Measurements from ENCODE around the gene JAZF1. TPM values are rescaled to one million over a fixed set of nuclear protein-coding genes. Genes with fewer than 3 reads are reported as not detected.

Gene JAZF1
- total RNA-seq, 2 donors from 2014 or later: 4.0 to 4.9 TPM

- DNase-seq: no peak
- H3K36me3 ChIP-seq (replicated peaks in 1 of 2; ENCODE audit: insufficient read depth in 1 of 2, low read depth in 2 of 2): no peaks in the 10 kb centered on the region
- no peak overlapping the region for H3K27ac ChIP-seq
- no peaks in the 10 kb centered on the region for H3K27me3 ChIP-seq
- no peak overlapping the region for H3K4me3 ChIP-seq
- intact Hi-C loops (cut with DNase I): no loop called here
- no peaks in the 10 kb centered on the region for H3K9me3 ChIP-seq
- no peaks in the 10 kb centered on the region for H3K4me1 ChIP-seq
- no peak for ATAC-seq
- TF ChIP-seq POLR2A (IDR thresholded peaks at IDR 0.05): no peak
- TF ChIP-seq CTCF (IDR thresholded peaks at IDR 0.05): no peak
- WGBS, 2 donors: 100% methylated on average over 1 of the region's 1 CpG
Measured at GRCh38 chr7:28005847-28006231, 174.8 kb downstream of the JAZF1 start.

DNA sequence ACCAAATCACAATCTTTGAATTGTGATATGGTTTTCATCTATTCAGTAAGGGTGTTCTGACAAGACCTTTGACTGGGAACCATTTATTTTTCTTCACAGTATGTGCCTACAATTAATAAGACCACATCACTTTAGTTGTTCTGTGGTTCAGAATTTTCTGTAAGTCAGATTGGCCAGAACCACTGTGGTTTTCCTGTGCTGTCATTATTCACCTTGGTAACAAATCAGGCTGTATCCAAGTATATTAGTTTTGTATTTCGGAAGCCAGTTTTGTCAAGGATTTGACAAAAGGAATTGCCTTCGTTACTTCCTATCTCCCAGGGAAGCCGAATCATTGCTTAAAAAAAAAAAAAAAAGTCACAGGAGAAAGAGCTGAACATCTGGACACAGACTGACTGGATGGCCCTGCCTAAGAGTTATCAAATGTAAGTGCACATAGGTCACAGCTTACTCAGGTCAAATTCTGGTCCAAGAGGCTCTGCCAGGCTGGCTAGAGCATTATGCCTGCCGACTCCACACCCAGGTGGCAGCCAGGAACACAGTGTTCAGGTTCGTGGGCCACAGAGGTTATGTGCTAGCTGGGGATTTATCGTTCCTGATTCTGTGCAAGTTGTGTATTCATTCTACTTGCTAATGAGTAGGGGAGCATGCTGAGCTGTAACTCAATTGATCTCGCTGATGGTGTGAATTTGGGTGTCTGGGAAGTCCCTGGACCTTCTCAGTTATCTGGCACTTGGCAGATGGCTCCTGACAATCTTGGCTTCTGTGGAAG lies 175.3 kb downstream of the JAZF1 start:
- H3K27ac ChIP-seq: no peak overlapping the region
- no peak for ATAC-seq
- intact Hi-C loops (cut with DNase I): no loop called here

GRCh38 chr7:28003408-28003807 lies 177.2 kb downstream of the JAZF1 start:
- intact Hi-C loops (cut with DNase I): no loop called here
- Histone ChIP-seq H3K9me3 (no peaks in the 10 kb centered on the region), H3K27ac (no peak overlapping the region), H3K27me3 (no peaks in the 10 kb centered on the region), H3K4me3 (no peak overlapping the region), H3K4me1 (no peaks in the 10 kb centered on the region), H3K36me3 (replicated peaks in 1 of 2; ENCODE audit: insufficient read depth in 1 of 2, low read depth in 2 of 2) (no peaks in the 10 kb centered on the region)
- no peak for TF ChIP-seq CTCF (IDR thresholded peaks at IDR 0.05)
- no peak for TF ChIP-seq POLR2A (IDR thresholded peaks at IDR 0.05)
- WGBS, 2 donors: 94 to 100% methylated on average over 2 of the region's 2 CpGs
- DNase-seq: no peak
- ATAC-seq: no peak

More for the DNA sequence above, 175.3 kb downstream of the JAZF1 start:
- Histone ChIP-seq H3K4me1 (no peaks in the 10 kb centered on the region), H3K36me3 (replicated peaks in 1 of 2; ENCODE audit: insufficient read depth in 1 of 2, low read depth in 2 of 2) (no peaks in the 10 kb centered on the region), H3K9me3 (no peaks in the 10 kb centered on the region), H3K27me3 (no peaks in the 10 kb centered on the region), H3K4me3 (no peak overlapping the region)
- peak in 1 of 4 donors; percentile 5 for DNase-seq
- TF ChIP-seq POLR2A (IDR thresholded peaks at IDR 0.05): no peak
- 79 to 81% methylated on average over 7 of the region's 7 CpGs for WGBS, 2 donors

- TF ChIP-seq POLR2A (IDR thresholded peaks at IDR 0.05) (no peak), CTCF (IDR thresholded peaks at IDR 0.05) (no peak)
- Histone ChIP-seq H3K4me3 (no peak overlapping the region), H3K4me1 (no peaks in the 10 kb centered on the region), H3K27ac (no peak overlapping the region), H3K9me3 (no peaks in the 10 kb centered on the region), H3K36me3 (replicated peaks in 1 of 2; ENCODE audit: insufficient read depth in 1 of 2, low read depth in 2 of 2) (no peaks in the 10 kb centered on the region), H3K27me3 (no peaks in the 10 kb centered on the region)
- intact Hi-C loops (cut with DNase I): no loop called here
- DNase-seq (no peak), ATAC-seq (no peak)
Measured at GRCh38 chr7:28002638-28003037, 178.0 kb downstream of the JAZF1 start.

GRCh38 chr7:28001896-28002295 lies 178.7 kb downstream of the JAZF1 start:
- intact Hi-C loops (cut with DNase I): no loop called here
- ATAC-seq: no peak
- no peaks in the 10 kb centered on the region for H3K36me3 ChIP-seq (replicated peaks in 1 of 2; ENCODE audit: insufficient read depth in 1 of 2, low read depth in 2 of 2)
- H3K27me3 ChIP-seq: no peaks in the 10 kb centered on the region
- TF ChIP-seq POLR2A (IDR thresholded peaks at IDR 0.05): no peak
- no peak for TF ChIP-seq CTCF (IDR thresholded peaks at IDR 0.05)
- H3K4me3 ChIP-seq: no peak overlapping the region
- H3K9me3 ChIP-seq: no peaks in the 10 kb centered on the region
- H3K27ac ChIP-seq: no peak overlapping the region
- DNase-seq: no peak
- no peaks in the 10 kb centered on the region for H3K4me1 ChIP-seq
